ENCODE measurements around the gene GLCCI1. TPM values are rescaled to one million over a fixed set of nuclear protein-coding genes. Genes with fewer than 3 reads are reported as not detected.
A peak's percentile ranks its signal among the peaks of the same experiment; 100 is the strongest.

Gene GLCCI1
- total RNA-seq, 4 donors from 2014 or later, result 6.0 to 22.6 (median 8.5) TPM

GRCh38 chr7:8125680-8126444 lies 157.3 kb downstream of the GLCCI1 start:
- DNase-seq (ENCODE audit: low spot score) (no peak), ATAC-seq (ENCODE audit: low FRiP score) (peak; percentile 24)

GRCh38 chr7:8126601-8127167 lies 158.1 kb downstream of the GLCCI1 start:
- TF ChIP-seq, protein P1, sequence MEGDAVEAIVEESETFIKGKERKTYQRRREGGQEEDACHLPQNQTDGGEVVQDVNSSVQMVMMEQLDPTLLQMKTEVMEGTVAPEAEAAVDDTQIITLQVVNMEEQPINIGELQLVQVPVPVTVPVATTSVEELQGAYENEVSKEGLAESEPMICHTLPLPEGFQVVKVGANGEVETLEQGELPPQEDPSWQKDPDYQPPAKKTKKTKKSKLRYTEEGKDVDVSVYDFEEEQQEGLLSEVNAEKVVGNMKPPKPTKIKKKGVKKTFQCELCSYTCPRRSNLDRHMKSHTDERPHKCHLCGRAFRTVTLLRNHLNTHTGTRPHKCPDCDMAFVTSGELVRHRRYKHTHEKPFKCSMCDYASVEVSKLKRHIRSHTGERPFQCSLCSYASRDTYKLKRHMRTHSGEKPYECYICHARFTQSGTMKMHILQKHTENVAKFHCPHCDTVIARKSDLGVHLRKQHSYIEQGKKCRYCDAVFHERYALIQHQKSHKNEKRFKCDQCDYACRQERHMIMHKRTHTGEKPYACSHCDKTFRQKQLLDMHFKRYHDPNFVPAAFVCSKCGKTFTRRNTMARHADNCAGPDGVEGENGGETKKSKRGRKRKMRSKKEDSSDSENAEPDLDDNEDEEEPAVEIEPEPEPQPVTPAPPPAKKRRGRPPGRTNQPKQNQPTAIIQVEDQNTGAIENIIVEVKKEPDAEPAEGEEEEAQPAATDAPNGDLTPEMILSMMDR (IDR thresholded peaks at IDR 0.05), result no peak
- DNase-seq (ENCODE audit: low spot score) (no peak), ATAC-seq (ENCODE audit: low FRiP score) (no peak)

More at GRCh38 chr7:8125680-8126444, 157.3 kb downstream of the GLCCI1 start:
- TF ChIP-seq, protein P1 (IDR thresholded peaks at IDR 0.05), result no peak

DNA sequence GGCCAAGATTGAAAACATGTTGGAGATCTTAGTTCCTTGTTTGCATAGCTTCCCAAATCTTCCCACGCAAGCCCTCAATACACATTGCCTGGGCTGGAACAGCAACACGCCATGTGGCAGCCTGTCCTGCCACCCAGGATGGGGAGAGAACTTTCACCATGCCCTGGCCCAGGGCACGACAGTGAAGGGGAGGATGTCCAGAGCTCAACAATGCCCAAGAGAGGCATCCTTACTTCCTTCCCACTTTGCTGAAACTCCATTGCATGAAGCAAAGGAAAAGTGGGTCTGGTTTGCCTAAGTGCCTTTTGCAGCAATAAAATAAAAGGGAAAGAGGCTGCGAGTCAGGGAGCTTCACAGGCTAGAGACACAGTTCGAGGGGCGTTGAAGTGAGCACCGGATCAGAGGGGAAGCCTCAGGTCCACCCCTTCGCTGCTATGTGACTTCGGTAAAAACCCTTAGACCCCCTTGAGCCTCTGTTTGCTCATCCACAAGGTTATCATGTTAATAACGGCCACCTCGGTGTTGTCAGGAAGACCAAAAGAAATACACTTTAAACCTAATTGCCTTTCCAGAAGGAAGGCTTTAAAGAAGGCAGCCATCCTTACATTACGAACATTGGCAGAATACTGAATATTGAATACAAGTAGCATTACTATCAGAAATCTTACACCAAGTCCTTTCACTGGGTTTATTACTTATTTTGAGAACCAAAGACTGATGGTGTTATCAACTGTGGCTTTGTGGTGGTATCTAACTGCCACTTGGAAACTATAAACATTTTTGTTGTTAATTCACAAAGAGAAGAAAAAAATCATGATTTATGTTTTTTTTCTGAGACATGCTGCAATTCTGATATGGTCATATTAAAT lies 160.1 kb downstream of the GLCCI1 start:
- no peak for DNase-seq (ENCODE audit: low spot score)
- no peak for ATAC-seq (ENCODE audit: low FRiP score)
- TF ChIP-seq, protein P1 (IDR thresholded peaks at IDR 0.05), result no peak

DNA sequence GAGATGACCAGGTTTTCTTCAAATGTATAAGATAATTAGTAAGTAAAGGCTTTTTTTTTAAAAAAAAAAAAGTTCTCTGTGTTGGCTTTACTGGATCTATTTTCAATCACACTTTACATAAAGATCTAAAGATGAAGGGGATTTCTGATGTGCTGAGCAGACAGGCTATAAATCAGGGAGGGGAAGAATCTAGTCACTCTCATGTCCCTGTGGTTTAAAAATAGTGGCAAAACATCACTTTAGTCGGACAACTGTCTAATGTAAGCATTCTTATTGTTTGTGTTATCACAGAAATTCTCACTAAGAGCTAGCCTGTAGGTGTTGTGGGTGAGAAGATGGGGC lies 160.7 kb downstream of the GLCCI1 start:
- TF ChIP-seq, protein P1 (IDR thresholded peaks at IDR 0.05), result no peak
- ATAC-seq (ENCODE audit: low FRiP score), result no peak
- no peak for DNase-seq (ENCODE audit: low spot score)

DNA sequence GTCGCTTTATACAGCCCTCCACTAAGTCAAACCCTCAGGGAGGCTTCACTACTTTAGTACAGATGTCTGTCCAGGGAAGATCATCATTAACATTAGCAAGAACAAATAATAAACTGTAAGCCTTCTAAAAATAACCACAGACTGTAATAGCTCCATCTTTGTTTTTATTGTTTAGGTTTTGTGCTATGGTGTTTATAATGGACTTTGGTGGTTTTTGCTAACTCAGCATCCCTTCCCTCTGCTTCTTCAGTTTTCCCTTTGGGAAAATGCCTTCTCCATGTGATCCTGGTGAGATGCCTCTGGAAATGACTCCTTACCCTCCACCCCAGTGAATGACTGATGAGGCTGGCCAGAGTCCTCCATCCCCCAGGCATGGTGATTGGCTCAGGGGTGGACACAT lies 162.1 kb downstream of the GLCCI1 start:
- ATAC-seq (ENCODE audit: low FRiP score) (no peak), DNase-seq (ENCODE audit: low spot score) (no peak)
- TF ChIP-seq, protein P1 (IDR thresholded peaks at IDR 0.05), result no peak

DNA sequence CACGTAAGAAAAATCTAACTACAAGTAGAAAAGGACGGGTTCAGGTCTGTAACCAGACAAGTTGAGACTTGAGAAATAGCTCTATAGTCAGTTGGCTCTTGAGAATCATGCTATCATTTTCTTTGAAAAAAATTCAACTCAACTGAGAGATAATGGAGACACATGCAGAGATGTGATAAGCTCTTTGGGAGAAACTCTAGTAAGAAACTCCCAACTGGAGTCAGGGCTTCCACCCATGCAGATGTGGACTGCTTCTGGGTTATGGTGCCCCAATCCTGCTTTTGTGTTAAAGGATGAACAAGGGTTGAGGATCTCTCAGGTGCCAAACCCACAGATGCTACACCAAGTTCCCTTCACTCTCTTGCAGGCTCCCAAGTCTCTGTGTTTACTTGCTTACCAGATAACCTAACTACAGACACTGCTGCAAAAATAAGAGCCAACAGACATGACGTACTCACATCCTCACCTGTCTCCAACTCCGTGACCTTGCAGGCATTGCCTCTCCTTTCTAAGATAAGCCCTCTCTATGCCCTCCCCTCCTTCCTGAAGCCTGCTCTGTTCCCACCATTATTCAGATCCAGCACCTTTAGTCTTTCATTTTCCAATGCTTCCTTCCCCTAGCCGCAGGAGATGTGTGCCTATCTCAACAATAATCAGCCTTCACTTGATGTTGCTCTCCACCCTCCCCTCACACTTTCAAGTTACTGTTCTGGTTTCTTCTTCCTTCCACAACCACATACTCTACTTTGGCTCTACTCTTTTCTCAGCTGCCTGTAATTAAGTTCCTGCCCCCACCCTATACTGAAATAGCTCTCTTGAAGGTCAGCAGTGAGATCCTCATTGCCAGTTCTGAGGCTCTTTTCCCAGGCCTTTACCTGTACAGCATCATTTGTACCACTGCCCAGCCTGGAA lies 163.4 kb downstream of the GLCCI1 start:
- ATAC-seq (ENCODE audit: low FRiP score), result no peak
- DNase-seq (ENCODE audit: low spot score), result no peak
- TF ChIP-seq, protein P1 (IDR thresholded peaks at IDR 0.05), result no peak

All from omental fat pad (tissue), 4 donors.